Nephron (organoid): Measurements from ENCODE around the gene GALNT18.

Source experiments
- H3K27ac Mint-ChIP-seq, 3 experiments: 2 replicates each; pipeline ENCODE4 v1.8.0; 2020; ENCODE audit warnings: mixed read lengths in 3 of 3, mild to moderate bottlenecking in 2 of 3, moderate library complexity in 1 of 3
- H3K27me3 Mint-ChIP-seq: 2 replicates; pipeline ENCODE4 v1.8.0; 2021; ENCODE audit warnings: low read depth, mild to moderate bottlenecking, moderate library complexity, mixed read lengths
- H3K36me3 Mint-ChIP-seq: 2 replicates; pipeline ENCODE4 v1.8.0; 2020; ENCODE audit warnings: low read depth, mixed read lengths
- H3K4me1 Mint-ChIP-seq: 2 replicates; pipeline ENCODE4 v1.8.0; 2020; ENCODE audit warnings: mixed read lengths
- H3K4me3 Mint-ChIP-seq, 3 experiments: 2 replicates each; pipeline ENCODE4 v1.8.0; 2020; ENCODE audit warnings: mild to moderate bottlenecking in 3 of 3, mixed read lengths in 3 of 3, moderate library complexity in 2 of 3
- H3K9me3 Mint-ChIP-seq: 2 replicates; pipeline ENCODE4 v1.8.0; 2020; ENCODE audit warnings: mixed read lengths
- CTCF ChIP-seq, 3 experiments: fragments of 200-600 bp; sonication (generic); IDR thresholded peaks; one replicate each; pipeline ENCODE4 v1.5.0; 2021; ENCODE audit warnings: antibody characterized with exemption in 3 of 3; ENCODE audit not compliant: unreplicated experiment in 3 of 3

GALNT18 gene

GRCh38 chr11:11390068-11390771, 231.6 kb downstream of the GALNT18 start:
- Mint-ChIP-seq H3K9me3 (no peaks in the 10 kb centered on the region), H3K36me3 (no peaks in the 10 kb centered on the region), H3K27me3 (peaks cover 11% of the 10 kb centered on the region)

DNA sequence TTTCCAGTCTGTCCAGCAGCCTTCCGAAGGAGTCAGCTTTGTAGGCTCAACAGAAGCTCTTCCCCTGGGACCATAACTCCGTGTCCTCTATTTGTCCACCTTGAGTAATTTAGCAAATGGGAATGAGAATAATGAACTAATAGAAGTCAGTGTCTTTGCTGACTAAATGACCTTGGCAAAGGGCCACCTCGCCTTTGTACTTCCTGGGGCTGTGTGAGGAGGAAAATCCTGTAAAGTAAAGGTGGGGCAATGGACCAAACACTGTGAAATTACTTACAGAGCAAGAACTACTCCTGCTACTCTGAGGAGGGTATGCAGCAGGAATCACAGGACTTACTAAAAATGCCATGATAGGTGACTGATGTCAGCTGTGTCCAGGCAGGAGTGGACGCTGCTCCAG, 232.6 kb downstream of the GALNT18 start:
- TF ChIP-seq CTCF (IDR thresholded peaks at IDR 0.05; ENCODE audit: unreplicated experiment in 3 of 3): no peak
- H3K27me3 Mint-ChIP-seq: peaks cover 14% of the 10 kb centered on the region
- H3K4me3 Mint-ChIP-seq: no peak overlapping the region
- peaks cover 19% of the 10 kb centered on the region for H3K4me1 Mint-ChIP-seq
- H3K9me3 Mint-ChIP-seq: no peaks in the 10 kb centered on the region
- no peak overlapping the region for H3K27ac Mint-ChIP-seq
- no peaks in the 10 kb centered on the region for H3K36me3 Mint-ChIP-seq

More at GRCh38 chr11:11390068-11390771, 231.6 kb downstream of the GALNT18 start:
- no peak for TF ChIP-seq CTCF (IDR thresholded peaks at IDR 0.05; ENCODE audit: unreplicated experiment in 3 of 3)
- H3K27ac Mint-ChIP-seq: peak overlapping the region in 1 of 3 experiments; percentile 34
- peaks cover 21% of the 10 kb centered on the region for H3K4me1 Mint-ChIP-seq
- H3K4me3 Mint-ChIP-seq: no peak overlapping the region

DNA sequence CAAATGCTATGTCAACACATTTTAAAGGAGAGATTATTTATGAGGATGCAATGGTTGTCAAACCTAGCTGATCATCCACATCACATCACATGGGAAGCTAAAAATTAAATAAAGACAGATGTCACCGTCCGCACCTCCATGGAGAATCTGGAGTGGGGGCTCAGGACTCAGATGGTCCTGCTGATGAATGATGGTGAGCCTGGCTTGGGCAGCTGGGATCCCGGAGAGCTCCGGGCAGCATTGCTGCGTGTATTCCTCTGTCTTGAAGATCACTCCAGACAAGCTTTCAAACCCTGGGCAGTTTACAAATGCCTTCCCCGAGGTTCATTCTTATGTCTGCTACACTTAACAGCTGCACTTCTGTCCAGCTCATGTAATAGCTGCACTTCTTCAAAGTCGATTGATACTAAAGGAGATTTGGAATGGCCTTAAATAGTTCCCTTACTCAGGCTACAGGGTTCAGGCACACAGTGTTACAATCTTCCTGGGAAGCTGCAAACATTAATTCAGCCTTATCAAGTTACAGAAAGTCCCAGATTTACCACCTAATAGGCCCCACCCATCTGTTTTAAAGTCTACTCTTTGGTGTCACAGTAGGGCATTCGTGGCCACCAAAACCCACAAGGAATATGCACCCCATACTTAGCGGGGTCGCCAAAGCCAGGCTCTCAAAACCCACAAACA, 234.0 kb downstream of the GALNT18 start:
- H3K9me3 Mint-ChIP-seq: no peaks in the 10 kb centered on the region
- no peaks in the 10 kb centered on the region for H3K36me3 Mint-ChIP-seq
- no peak for TF ChIP-seq CTCF (IDR thresholded peaks at IDR 0.05; ENCODE audit: unreplicated experiment in 3 of 3)
- H3K4me3 Mint-ChIP-seq: no peak overlapping the region
- H3K27ac Mint-ChIP-seq: no peak overlapping the region
- H3K27me3 Mint-ChIP-seq: peaks cover 10% of the 10 kb centered on the region
- peaks cover 11% of the 10 kb centered on the region for H3K4me1 Mint-ChIP-seq

GRCh38 chr11:11387207-11387606, 234.6 kb downstream of the GALNT18 start:
- TF ChIP-seq CTCF (IDR thresholded peaks at IDR 0.05; ENCODE audit: unreplicated experiment in 3 of 3): no peak
- H3K9me3 Mint-ChIP-seq: no peaks in the 10 kb centered on the region

DNA sequence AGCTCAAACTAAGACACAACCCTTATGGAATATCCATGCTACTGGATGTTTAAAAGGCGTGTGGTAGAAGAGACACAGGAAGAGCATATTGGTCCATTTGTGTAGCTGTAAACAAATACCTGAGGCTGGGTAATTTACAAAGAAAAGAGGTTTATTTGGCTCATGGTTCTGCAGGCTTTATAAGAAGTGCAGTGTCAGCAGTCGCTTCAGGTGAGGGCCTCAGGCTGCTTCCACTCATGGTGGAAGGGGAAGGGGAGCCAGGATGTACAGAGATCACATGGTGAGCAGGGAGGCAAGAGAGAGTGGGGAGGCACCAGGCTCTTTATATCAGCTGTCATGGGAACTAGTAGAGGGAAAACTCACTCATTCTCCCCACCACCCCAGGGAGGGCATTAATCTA, 237.0 kb downstream of the GALNT18 start:
- TF ChIP-seq CTCF (IDR thresholded peaks at IDR 0.05; ENCODE audit: unreplicated experiment in 3 of 3): no peak
- H3K27me3 Mint-ChIP-seq: peaks cover 17% of the 10 kb centered on the region
- H3K27ac Mint-ChIP-seq: no peak overlapping the region
- H3K4me1 Mint-ChIP-seq: peaks cover 11% of the 10 kb centered on the region
- H3K9me3 Mint-ChIP-seq: no peaks in the 10 kb centered on the region
- no peaks in the 10 kb centered on the region for H3K36me3 Mint-ChIP-seq
- no peak overlapping the region for H3K4me3 Mint-ChIP-seq

More at GRCh38 chr11:11387207-11387606, 234.6 kb downstream of the GALNT18 start:
- no peak overlapping the region for H3K4me3 Mint-ChIP-seq
- H3K27ac Mint-ChIP-seq: no peak overlapping the region
- peaks cover 11% of the 10 kb centered on the region for H3K4me1 Mint-ChIP-seq
- H3K27me3 Mint-ChIP-seq: peaks cover 10% of the 10 kb centered on the region
- no peaks in the 10 kb centered on the region for H3K36me3 Mint-ChIP-seq
